Mucosa of rectum (tissue), 2 donors: ENCODE results near the gene NISCH.

Experiments used
- H3K27ac ChIP-seq, 2 donors: one replicate each; pipeline ENCODE4 v1.7.0; 2013; ENCODE audit warnings: inconsistent platforms in 2 of 2, low read depth in 2 of 2, low read length in 2 of 2
- H3K27me3 ChIP-seq, 2 donors: one replicate each; pipeline ENCODE4 v1.7.0; 2013; ENCODE audit warnings: low read length in 2 of 2; ENCODE audit not compliant: control insufficient read depth in 2 of 2, insufficient read depth in 2 of 2
- H3K36me3 ChIP-seq, 2 donors: one replicate each; pipeline ENCODE4 v1.7.0; 2013; ENCODE audit warnings: low read length in 2 of 2; ENCODE audit not compliant: control insufficient read depth in 2 of 2, insufficient read depth in 2 of 2
- H3K4me1 ChIP-seq, 2 donors: one replicate each; pipeline ENCODE4 v1.7.0; 2013; ENCODE audit warnings: low read length in 2 of 2, mild to moderate bottlenecking in 1 of 2; ENCODE audit not compliant: control insufficient read depth in 2 of 2, insufficient read depth in 2 of 2
- H3K4me3 ChIP-seq, 2 donors: one replicate each; pipeline ENCODE4 v1.7.0; 2013; ENCODE audit warnings: low read length in 2 of 2
- H3K9ac ChIP-seq, 2 donors: one replicate each; pipeline ENCODE4 v1.7.0; 2013; ENCODE audit warnings: low read length in 2 of 2, low read depth in 1 of 2, mild to moderate bottlenecking in 1 of 2
- H3K9me3 ChIP-seq, 2 donors: one replicate each; pipeline ENCODE4 v1.7.0; 2013; ENCODE audit warnings: low read length in 2 of 2; ENCODE audit not compliant: control insufficient read depth in 2 of 2
- donor health status: healthy.
- donor health status: Normal muscosa, but diverticular disease.

The NISCH gene

DNA sequence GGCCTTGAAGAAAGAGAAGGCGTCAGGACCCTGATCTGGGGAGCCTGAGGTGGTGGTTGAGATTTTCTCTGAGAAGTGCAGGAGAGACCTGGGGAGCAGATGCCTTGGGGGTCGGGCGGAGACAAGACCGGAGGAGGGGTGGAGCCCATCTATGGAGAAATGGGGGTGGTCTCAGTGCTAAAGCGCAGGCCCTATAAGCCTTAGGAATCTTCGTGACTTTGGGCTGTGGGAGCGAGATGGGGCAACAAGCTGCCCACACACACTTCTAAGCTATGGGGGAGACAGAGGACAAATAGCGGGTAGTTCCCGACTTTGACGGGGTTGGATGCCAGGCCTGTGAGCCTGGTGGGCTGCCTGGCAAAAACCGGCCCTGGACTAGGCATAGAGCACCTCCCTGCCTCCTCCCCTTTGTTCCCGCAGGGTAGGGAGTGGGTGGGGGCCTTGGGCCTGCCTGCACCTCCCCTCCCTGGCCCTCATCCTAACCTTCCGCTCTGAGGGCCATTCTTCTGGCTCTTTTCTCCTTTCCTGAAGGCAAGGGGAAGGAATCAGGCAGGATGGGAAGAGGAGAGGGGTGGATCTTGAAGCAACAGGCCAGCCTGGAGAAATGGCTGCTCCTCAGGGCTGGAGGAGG lies 880 bp downstream of the NISCH start:
- H3K4me3 ChIP-seq = peak overlapping the region; percentile 68 to 81
- H3K27ac ChIP-seq = peak overlapping the region; percentile 14 to 79
- H3K36me3 ChIP-seq = peaks cover 5 to 22% of the 10 kb centered on the region in 2 donors
- peaks cover 19 to 20% of the 10 kb centered on the region in 2 donors for H3K4me1 ChIP-seq
- no peaks in the 10 kb centered on the region for H3K9me3 ChIP-seq
- H3K27me3 ChIP-seq = no peaks in the 10 kb centered on the region
- peak overlapping the region; percentile 57 to 91 for H3K9ac ChIP-seq

DNA sequence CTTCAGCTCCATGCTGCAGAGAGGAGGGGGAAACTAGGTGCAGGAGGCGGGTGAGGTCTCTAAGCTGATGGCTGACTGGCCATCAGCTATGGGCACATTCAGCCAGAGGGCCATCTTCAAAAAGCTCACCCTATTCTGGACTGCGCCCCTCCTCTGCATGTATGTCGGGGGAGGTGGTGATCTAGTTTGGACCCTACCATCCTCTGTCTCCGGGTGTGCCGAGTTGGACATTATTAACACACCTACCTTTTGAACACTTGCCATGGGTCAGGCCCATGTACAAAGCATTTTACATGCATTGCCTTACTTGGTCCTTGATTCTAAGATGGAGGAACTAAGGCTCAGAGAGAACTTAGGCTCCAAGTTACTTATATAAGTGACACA lies 1.4 kb downstream of the NISCH start:
- Histone ChIP-seq H3K27me3 (no peaks in the 10 kb centered on the region), H3K4me1 (peaks cover 19 to 20% of the 10 kb centered on the region in 2 donors), H3K27ac (peak overlapping the region in 1 of 2 donors; percentile 79), H3K36me3 (peaks cover 5 to 23% of the 10 kb centered on the region in 2 donors), H3K9ac (peak overlapping the region in 1 of 2 donors; percentile 57), H3K9me3 (no peaks in the 10 kb centered on the region), H3K4me3 (peak overlapping the region; percentile 68 to 81)

DNA sequence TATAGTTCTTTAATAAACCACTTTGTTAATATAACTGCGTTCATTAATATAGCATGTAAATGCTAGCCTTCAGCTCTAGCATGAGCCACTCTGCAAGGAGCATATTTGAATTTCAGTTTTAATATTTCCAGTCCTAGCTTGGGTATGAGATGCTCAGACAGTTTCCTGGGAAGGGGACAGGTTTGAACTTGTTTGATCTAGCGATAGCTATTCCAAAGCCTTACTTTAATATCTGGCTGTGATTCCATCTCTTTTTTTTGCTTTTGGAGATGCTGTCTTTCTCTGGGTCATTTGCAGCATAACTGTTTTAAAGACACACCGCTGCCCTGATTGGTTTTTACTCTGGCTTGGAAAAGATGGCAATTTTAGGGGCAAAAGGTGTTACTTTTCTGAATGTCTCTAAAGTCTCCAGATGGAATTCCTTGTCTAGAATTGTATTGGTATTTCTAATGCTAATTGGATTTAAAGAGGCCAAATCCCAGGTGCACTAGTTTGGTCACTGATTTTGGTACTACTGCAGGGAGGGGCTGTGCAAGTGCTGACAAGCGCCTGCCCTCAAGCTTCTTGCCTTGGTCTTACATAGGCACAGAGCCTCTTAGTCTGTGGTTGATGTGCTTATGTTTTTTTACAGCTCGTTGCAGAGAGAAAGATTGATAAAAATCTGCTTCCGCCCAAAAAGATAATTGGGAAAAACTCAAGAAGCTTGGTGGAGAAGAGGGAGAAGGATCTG lies 2.8 kb downstream of the NISCH start:
- H3K9ac ChIP-seq = no peak overlapping the region
- H3K27ac ChIP-seq = no peak overlapping the region
- H3K36me3 ChIP-seq = peaks cover 5 to 25% of the 10 kb centered on the region in 2 donors
- no peaks in the 10 kb centered on the region for H3K27me3 ChIP-seq
- no peak overlapping the region for H3K4me3 ChIP-seq
- H3K4me1 ChIP-seq = peaks cover 19 to 20% of the 10 kb centered on the region in 2 donors
- H3K9me3 ChIP-seq = no peaks in the 10 kb centered on the region

DNA sequence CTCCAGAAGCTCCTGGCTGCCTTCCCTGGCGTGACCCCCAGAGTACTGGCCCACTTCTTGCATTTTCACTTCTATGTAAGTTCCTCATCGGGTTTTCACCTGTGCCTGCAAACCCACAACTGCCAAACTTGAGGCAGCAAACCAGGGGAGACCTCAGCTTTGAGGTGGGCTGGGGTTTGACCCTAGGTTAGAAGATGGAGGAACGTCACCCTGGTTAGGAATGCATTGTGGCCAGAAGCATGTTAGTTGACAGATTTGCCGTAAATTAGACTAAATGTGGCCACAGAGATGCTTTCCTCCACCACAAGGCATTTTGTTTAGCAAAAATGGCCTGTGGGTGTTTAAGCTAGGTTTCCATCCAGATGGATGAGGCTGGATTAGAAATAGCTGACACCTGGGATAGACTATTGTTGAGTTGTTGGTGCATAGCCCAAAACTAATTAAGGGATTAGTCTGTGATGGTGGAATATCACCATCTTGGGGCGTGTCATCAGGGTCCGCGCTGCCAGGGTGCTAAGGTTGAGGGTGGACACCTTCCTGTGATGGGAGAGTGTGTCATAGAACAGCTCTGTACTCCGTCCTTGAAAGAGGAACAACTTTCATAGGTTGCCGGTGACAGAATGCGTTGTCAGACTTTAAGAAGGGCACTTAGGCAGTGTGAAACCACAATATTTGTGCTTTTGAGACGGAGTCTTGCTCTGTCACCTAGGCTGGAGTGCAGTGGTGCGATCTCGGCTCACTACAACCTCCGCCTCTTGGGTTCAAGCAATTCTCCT lies 3.6 kb downstream of the NISCH start:
- Histone ChIP-seq H3K9ac (no peak overlapping the region), H3K9me3 (no peaks in the 10 kb centered on the region), H3K36me3 (peaks cover 5 to 25% of the 10 kb centered on the region in 2 donors), H3K27me3 (no peaks in the 10 kb centered on the region), H3K4me3 (no peak overlapping the region), H3K4me1 (peaks cover 19 to 20% of the 10 kb centered on the region in 2 donors), H3K27ac (no peak overlapping the region)

DNA sequence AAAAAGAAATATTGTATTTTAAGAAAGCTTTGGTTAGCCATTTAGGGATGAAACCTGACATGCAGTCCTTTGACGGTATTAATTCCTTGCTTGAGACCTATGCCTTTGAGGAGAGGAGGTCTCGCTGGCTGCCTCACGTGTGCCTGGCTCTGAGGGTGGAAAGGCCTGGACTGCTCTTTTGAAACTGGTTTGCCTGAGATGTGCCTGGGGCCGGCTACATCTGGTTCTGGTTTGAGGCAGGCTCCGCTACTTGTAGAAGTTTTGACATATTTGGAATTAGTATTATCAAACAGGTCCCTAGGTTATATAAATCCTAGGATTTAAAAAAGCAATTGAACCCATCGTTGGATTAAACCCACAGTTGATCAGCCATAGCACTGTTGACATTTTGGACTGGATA lies 6.5 kb downstream of the NISCH start:
- H3K4me3 ChIP-seq = no peak overlapping the region
- no peaks in the 10 kb centered on the region for H3K27me3 ChIP-seq
- H3K36me3 ChIP-seq = peaks cover 5 to 31% of the 10 kb centered on the region in 2 donors
- no peaks in the 10 kb centered on the region for H3K9me3 ChIP-seq
- peaks cover under 1 to 3% of the 10 kb centered on the region in 2 donors for H3K4me1 ChIP-seq
- H3K9ac ChIP-seq = no peak overlapping the region
- H3K27ac ChIP-seq = no peak overlapping the region

DNA sequence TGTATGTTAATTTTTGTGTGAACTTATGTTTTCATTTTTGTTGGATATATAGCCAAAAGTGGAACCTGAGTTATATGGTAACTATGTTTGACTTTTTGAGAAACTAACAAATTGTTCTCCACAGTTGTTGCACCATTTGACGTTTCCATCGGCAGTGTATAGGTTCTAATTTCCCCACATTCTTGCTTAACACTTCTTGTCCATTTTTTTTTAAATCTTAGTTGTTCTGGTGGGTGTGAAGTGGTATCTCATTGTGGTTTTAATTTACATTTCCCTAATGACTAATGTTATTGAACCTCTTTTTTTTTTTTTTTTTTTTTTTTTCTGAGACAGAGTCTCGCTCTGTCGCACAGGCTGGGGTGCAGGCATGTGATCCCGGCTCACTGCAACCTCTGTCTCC lies 8.0 kb downstream of the NISCH start:
- Histone ChIP-seq H3K27ac (no peak overlapping the region), H3K9me3 (no peaks in the 10 kb centered on the region), H3K27me3 (no peaks in the 10 kb centered on the region), H3K4me1 (peaks cover 0 to 4% of the 10 kb centered on the region in 2 donors), H3K4me3 (no peak overlapping the region), H3K36me3 (peaks cover 5 to 24% of the 10 kb centered on the region in 2 donors), H3K9ac (no peak overlapping the region)

DNA sequence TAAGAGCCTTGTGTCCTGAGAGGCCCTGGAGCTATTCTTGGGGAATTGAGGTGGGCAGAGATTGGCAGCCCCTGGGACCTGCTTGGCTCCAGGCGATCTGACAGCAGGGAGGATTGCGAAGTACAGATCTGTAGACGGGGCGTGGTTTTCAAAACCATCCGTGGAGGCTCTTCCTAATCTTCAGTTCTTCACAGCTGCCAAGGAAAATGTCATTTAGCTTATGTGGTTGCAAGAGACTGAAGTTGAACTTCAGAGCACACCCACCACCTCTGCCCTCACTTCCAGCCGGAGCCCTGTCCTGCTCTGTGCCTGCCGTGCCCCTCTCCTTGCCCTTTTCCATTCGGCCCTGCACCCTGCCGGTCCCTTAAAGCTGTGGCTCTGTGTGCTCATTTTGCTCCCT lies 12.9 kb downstream of the NISCH start:
- Histone ChIP-seq H3K4me3 (no peak overlapping the region), H3K36me3 (peaks cover 22 to 25% of the 10 kb centered on the region in 2 donors), H3K9me3 (no peaks in the 10 kb centered on the region), H3K9ac (no peak overlapping the region), H3K27ac (no peak overlapping the region), H3K27me3 (no peaks in the 10 kb centered on the region), H3K4me1 (peaks cover 0 to 10% of the 10 kb centered on the region in 2 donors)

DNA sequence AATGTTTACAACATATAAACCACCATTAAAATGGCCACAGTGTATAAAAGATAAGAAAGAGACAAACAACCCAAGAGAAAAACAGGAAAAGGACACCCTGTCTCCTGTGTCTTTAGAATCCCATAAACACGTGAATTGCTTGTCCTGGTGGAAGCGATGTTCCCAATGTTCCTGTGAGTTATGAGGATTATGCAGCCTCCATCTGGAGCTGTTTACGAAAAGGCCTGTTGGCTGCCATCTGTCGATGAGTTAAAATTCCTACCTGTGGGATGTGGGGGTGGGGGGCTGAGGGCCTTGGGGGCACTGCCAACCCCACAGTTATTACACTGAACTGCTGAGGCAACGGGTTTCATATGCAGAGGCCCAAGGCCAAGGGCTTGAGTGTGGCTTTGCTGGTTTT lies 13.6 kb downstream of the NISCH start:
- Histone ChIP-seq H3K9me3 (no peaks in the 10 kb centered on the region), H3K36me3 (peaks cover 28 to 31% of the 10 kb centered on the region in 2 donors), H3K9ac (no peak overlapping the region), H3K27ac (no peak overlapping the region), H3K27me3 (no peaks in the 10 kb centered on the region), H3K4me3 (no peak overlapping the region), H3K4me1 (peaks cover 0 to 10% of the 10 kb centered on the region in 2 donors)

DNA sequence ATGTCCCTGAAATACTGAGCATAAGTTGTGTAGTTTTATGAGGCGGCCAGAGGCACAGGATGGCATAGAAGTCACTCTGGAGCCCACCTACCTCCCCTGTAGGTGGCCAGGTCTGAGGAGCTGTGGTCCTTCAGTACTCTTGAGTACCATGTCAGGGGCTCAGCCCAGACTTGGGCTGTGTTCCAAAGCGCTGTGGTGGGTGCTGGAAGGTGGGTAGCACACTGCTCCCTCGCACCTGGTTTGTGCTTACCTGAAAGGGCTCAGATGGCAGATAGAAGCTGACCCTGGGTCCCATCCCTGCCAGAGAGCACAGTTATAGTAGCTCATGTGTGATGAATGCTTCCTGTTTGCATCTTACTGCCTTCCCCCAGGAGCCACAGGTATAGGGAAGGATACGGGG lies 15.5 kb downstream of the NISCH start:
- no peaks in the 10 kb centered on the region for H3K27me3 ChIP-seq
- no peak overlapping the region for H3K4me3 ChIP-seq
- no peaks in the 10 kb centered on the region for H3K9me3 ChIP-seq
- H3K27ac ChIP-seq = no peak overlapping the region
- no peak overlapping the region for H3K9ac ChIP-seq
- peaks cover 37 to 40% of the 10 kb centered on the region in 2 donors for H3K36me3 ChIP-seq
- H3K4me1 ChIP-seq = peaks cover 0 to 10% of the 10 kb centered on the region in 2 donors
